IPS-18c (cell line): Measurements from ENCODE around the gene CSNK1A1L.
"Not testable (repeated sequence)": the region's sequence is repeated elsewhere in the genome, so short reads cannot be mapped to it uniquely, and the experiment has no call there.

Experiments used
- H3K4me3 ChIP-seq: 2 replicates; pipeline ENCODE4 v1.7.0; 2013; ENCODE audit warnings: low read depth, mild to moderate bottlenecking, low read length, moderate library complexity; ENCODE audit not compliant: insufficient read depth
- H3K9me3 ChIP-seq: one replicate; pipeline ENCODE4 v1.6.1; 2013; ENCODE audit warnings: mild to moderate bottlenecking, low read length, moderate library complexity; ENCODE audit not compliant: control insufficient read depth, insufficient read depth

The CSNK1A1L gene

DNA sequence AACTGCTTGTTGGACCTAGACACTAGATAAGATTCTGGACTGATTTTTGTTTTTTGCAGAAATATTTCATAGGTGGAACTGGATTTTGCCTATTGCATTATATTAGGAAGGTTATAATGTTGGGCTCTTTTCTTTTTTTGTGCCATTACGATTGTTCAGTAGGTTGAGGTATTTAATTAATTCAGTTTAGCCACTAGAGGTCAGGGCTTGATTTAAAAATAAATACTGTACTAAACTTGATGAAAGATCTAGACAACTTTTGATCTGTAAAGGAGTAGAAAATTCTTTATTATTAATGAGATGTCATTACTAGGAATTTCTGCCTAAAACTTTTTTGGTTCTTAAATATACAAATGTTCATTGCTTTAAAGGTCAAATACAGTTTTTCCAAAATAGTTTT lies 30.8 kb downstream of the CSNK1A1L start:
- H3K9me3 ChIP-seq, result no peaks in the 10 kb centered on the region
- no peak overlapping the region for H3K4me3 ChIP-seq

DNA sequence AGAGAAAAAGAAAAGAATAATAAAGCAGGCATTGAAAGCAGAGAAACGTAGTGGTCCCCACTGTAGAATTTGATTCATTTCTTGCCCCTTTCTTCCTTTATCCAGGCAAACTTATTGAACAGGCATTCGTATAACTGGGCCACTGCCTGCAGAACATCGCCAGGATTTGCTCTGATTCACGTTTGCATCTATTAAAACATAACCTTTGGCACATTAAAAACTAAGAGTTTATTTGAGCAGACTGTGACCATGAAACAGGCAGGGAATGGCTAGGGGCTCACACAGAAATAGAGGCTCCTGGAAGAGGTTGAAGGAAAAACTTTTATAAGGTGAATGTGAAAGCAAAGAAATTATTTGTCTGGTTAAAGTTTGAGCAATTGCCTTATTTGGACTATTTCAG lies 33.4 kb downstream of the CSNK1A1L start:
- Histone ChIP-seq H3K4me3 (no peak overlapping the region), H3K9me3 (no peaks in the 10 kb centered on the region)

DNA sequence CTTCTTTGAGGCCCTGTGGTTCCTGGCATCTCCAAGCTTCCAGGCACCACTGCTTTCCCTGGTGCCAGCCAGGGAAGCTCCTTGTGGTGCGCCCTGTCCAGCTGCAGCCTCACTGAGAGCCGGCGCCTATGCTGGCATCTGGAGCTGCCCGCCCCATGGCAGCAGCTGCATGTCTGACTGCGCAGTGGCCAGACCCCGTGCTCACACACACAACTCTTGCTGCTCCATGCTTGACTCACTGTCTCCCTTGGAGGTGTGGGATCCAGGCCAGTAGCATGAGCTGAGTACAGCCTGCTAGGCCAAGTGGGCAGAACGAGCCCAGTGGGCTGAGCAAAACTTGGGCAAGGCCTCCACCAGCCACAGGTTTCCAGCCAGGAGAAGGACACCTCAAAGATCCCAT lies 34.5 kb downstream of the CSNK1A1L start:
- Histone ChIP-seq H3K4me3 (no peak overlapping the region), H3K9me3 (no peaks in the 10 kb centered on the region)

DNA sequence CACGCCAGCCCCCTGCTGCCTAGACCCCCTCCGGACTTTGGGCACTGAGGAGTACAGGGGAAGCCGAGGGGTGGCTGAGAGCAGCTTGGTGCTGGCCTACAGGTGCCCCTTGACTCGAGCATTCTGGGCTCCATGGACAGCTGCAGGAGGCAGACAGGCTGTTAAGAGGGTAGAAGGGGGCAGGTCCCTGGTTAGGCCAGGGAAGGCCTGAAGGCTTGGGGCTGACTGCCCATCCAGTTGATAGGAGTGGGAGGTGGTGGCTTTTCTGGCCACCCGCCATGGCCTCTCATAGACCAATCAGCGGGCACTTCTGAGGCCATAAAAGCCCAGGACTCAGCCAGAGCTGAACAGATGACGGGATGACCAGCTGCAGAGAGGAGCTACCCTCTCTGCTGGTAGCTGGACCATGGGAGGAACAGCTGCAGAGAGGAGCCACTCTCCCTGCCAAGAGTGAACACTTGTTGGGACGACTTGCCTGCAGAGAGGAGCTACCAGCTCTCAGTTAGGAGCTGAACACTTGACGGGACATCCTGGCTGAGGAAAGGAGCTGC lies 35.2 kb downstream of the CSNK1A1L start:
- Histone ChIP-seq H3K9me3 (no peaks in the 10 kb centered on the region), H3K4me3 (no peak overlapping the region)

DNA sequence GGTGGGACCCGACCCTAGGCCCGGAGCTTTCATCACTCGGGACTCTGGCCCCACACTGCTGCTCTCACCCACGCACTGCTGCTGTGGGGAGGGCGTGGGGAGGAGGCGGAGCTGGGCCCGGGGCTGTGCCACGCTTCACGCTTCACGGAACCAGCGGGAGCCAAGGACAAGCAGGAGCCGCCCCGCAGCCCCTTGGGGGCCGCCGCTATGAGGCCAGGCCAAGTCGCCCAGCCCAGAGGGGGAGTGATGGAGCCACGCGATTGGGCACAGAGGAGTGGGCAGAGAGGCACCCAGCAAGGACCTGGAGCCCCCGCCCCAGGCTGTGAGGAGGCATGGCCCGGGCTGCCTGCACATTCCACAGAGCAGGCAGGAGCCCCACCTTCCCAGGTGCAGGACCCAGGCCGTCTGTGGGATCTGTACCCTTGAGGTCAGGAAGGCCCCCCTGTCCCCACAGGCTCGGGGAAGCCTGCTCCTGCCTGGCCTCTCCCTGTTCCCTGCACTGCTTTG lies 35.8 kb downstream of the CSNK1A1L start:
- Histone ChIP-seq H3K4me3 (no peak overlapping the region), H3K9me3 (no peaks in the 10 kb centered on the region)

DNA sequence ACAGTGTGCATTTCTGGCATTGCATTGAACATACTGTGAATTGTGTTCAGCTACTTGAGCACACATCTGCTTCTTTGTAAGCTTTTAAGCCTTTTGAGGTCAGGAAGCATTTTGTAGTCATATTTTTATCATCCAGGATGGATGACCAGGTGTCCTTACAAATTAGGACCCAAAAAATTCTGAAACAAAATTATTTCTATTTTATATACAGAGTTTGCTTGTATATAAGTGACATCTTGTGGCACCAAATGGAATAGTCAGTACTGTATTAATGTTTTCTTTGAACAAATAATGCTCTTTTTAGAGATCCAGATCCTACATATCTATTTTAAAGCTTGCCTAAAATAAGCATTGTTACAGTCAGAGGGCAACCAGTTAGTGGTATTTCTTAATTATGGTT lies 36.5 kb downstream of the CSNK1A1L start:
- H3K4me3 ChIP-seq, result no peak overlapping the region

DNA sequence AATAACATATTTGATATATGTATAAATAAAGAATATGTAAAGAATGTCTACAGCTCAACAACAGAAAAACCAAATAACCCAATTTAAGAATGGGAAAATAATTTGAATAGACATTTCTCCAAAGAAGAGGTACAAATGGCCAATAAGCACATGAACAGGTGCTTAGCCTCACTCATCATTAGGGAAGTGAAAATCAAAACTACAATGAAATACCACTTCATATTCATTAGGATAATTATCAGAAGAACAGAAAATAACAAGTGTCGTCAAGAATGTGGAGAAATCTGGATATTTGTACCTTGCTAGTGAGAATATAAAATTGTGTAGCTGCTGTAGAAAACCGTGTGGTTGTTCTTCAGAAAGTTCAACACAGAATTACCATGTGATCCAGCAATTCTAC lies 37.6 kb downstream of the CSNK1A1L start:
- Histone ChIP-seq H3K9me3 (no peaks in the 10 kb centered on the region), H3K4me3 (no peak overlapping the region)

More for the DNA sequence above, 36.5 kb downstream of the CSNK1A1L start:
- no peaks in the 10 kb centered on the region for H3K9me3 ChIP-seq

DNA sequence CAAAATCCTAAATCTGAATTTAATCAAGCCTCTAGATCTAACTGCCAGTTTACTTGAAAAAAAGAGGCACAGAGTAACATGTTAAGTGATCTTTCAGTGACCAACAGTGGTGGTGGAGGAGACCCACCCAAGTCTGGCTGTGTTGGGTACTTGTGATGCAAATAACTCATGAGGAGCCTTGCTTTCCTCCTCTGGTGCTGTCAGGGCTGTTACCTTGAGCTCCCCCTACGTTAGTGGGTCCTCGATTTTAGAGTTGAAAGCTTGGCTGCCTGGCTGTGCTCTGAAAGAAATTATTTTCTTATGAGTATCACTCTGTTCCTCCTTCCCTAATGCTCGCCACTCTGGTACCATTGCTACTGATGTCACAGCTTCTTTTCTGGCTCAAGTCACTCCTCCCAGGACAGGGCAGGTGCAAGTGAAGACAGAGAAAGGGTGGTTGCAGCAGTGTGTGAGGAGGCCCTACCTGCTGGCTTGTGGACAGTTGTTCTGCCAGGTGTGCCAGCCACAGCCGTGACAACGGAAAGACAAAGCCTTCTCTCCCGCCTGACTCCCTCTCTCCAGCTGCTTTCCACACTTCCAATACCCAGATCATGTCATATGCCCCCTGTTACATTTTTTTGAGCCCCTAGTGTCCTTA lies 39.5 kb downstream of the CSNK1A1L start:
- no peaks in the 10 kb centered on the region for H3K9me3 ChIP-seq
- no peak overlapping the region for H3K4me3 ChIP-seq

DNA sequence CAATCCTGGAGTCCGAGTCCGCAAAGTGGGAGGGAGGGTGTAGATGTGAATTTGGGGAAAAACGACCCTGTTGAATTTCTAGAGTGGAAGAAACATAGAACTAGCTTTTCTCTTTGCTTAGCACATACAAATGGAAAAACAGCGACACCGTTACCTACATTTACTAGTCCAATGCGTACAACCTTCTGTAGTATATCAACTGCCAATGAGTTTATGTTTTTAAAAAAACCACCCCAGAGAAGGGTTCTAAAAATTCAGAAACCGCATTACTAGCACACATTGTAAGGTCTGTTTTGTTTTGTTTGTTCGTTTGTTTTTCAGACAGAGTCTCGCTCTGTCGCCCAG lies 45.6 kb downstream of the CSNK1A1L start:
- H3K4me3 ChIP-seq, result peak overlapping the region; percentile 36; the same call in 1 of the 2 replicates

DNA sequence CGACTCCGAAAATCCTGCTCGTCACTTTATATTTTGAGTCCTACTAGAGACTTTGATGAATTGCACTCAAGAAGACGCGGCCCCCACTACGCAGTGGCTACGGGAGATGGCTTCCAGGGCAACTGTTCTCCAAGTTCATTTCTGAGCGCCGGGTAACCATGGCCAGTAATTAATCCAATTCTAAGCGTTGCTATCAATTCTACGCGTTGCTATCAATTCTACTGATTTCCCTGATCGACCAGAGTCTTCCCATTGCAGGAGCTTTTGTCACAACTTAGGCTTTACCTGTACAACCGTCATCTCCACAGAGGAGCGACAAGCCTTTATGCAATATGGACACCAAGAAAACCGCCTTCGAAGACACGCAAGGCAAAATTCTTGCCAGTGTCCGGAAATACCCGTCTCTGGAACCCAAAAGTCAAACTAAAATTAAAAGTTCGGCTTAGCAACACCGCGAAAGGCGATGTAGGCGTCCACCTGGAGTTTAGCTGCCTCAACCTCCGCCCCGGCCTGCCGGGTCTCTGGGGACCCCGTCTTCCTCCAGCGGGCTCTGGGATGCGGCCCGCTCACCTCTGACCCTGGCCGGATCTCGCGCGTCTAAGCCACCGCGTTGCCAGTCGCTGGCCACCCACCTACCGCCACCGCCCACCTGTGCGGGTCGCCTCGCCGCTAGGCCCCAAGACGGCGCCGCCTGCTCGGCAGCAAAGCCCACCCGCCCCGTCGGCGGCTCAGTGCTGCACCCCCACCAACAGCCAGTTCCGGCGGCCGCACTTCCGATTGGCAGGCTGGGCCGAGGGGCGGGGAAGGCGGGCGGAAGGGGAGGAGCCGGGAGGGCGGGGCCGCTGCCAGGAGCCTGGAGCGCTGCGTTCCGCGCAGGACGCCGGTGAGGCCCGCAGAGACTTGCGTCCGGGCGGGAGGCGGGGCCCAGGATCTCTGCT lies 46.3 kb downstream of the CSNK1A1L start, which contains the start of gene SUPT20H:
Gene SUPT20H (minus strand): TSS at position 779 of the 938 bp plus-strand sequence. CDS start 8,198 bp downstream, outside the sequence.
- H3K9me3 ChIP-seq, result no peaks in the 10 kb centered on the region
- peak within 1 kb of the TSS; percentile 68 for H3K4me3 ChIP-seq

More for the DNA sequence above, 45.6 kb downstream of the CSNK1A1L start:
- no peaks in the 10 kb centered on the region for H3K9me3 ChIP-seq

DNA sequence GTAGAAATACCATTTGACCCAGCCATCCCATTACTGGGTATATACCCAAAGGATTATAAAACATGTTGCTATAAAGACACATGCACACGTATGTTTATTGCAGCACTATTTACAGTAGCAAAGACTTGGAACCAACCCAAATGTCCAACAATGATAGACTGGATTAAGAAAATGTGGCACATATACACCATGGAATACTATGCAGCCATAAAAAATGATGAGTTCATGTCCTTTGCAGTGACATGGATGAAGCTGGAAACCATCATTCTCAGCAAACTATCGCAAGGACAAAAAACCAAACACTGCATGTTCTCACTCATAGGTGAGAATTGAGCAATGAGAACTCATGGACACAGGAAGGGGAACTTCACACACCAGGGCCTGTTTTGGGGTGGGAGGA lies 49.2 kb downstream of the CSNK1A1L start:
- H3K9me3 ChIP-seq, result not testable (repeated sequence)

More for the DNA sequence above, 49.2 kb downstream of the CSNK1A1L start:
- not testable (repeated sequence) for H3K4me3 ChIP-seq
